EH (cell line): Measurements from ENCODE around the gene TACC2.

Experiments used
- DNase-seq: peaks from one replicate; pipeline ENCODE4 v3.0.0-alpha.2; 2015; ENCODE audit warnings: low read depth

The TACC2 gene

GRCh38 chr10:122295451-122295809 lies 306.5 kb downstream of the TACC2 start:
- DNase-seq: no peak

GRCh38 chr10:122296363-122297120 lies 307.6 kb downstream of the TACC2 start:
- DNase-seq: no peak

- DNase-seq: no peak
These were observed 308.6 kb downstream of the TACC2 start for GRCh38 chr10:122297583-122297982.

GRCh38 chr10:122298206-122298597 lies 309.2 kb downstream of the TACC2 start:
- no peak for DNase-seq

DNA sequence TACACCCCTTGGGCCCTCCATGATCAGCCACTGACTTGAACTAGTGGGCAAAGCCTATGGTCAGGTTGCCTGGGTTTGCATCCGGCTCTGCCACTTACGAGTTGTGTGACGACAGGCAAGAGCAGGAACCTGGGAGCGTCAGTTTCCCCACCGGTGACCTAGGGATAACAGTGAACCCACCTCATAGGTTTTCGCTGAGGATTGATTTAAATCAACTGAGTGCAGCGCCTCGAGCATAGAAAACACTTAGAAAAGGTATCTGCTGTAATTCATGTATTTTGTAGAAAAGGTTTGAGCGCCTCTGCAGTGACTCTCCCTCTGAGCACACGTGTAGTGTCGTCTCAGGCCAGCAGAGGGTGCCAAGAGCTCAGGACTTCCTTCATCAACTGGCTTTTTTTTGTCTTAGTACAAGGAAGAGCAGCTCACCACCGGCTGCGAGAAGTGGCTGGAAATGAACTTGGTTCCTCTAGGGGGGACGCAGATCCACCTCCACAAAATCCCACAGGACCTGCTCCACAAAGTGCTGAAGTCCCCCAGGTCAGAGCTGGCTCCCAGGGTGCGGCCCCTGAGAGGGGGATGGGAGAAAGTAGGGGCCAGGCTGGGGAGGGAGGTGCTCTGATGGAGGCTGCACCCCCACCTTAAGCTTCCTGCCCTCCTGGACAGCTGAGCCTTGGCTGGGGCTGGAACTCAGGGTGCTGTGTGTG lies 309.8 kb downstream of the TACC2 start:
- DNase-seq: peak; percentile 81

GRCh38 chr10:122299423-122300075 lies 310.6 kb downstream of the TACC2 start:
- DNase-seq: no peak

DNA sequence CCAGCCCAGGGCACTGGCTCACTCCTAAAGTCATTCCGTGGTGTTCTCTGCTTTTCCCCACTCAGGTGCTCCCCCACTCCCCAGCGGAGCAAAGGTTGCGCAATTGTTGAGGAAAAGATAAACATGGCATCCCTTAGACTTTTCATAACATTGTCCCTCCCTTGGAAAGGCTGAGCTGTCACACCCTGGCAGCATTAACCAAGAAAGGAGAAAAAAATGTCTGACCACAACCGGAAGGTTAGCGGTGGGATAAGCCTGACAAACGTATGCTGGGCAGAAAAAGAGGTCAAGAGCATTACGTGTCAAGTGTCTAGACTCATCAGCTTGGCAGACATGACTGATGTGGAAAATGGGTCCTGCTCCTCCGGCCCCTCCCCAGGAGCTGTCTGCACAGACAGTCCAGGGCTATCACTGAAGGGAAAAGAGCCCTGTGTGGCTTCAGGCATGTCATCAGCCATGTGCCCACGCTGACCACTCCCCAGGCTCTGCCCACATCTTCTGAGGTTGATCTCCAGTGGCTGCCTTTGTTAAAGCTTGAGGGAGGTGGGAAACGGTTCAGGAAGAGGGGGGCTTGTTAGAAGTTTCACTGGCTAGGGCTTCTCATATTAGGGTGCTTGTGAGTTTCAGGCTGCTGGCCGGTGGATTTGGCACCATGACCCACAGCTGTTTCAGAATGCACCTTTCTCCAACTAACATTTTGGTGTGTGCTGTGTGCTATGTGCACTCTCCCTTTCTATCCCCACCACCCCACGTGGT lies 312.3 kb downstream of the TACC2 start:
- DNase-seq: peak; percentile 81

DNA sequence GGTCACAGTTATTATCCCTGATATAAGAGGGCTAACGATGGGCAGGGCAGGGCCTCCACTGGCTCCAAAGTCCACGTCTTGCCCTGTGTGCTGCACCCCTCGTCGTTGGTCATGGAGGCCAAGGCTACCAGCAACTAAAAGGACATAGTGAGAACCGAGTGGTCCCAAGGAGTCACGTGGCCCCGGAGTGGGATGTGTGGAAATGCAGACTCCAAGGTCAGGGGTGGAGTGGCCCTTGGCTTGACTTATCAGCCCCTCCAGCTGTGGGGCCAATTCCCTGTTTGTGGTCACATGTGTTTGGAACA lies 312.8 kb downstream of the TACC2 start:
- no peak for DNase-seq

DNA sequence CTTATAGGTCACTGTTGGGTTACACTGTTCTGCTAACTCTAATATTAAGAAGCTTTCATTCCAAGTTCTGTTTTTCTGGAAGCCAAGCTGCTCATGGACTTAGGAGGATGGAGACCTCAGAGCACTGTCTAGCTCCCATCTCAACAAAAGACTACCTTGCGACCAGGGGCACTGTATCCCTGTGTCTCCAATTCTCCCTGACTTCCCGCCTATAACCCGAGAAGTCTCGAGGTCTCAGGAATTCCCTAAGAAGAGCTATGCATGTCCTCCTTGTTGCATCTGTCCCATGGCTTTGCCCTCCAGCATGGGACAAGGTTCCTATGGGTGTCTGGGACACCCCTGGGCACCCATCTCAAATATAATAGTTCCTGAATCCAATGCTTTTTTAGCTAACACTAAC lies 313.4 kb downstream of the TACC2 start:
- DNase-seq: no peak

DNA sequence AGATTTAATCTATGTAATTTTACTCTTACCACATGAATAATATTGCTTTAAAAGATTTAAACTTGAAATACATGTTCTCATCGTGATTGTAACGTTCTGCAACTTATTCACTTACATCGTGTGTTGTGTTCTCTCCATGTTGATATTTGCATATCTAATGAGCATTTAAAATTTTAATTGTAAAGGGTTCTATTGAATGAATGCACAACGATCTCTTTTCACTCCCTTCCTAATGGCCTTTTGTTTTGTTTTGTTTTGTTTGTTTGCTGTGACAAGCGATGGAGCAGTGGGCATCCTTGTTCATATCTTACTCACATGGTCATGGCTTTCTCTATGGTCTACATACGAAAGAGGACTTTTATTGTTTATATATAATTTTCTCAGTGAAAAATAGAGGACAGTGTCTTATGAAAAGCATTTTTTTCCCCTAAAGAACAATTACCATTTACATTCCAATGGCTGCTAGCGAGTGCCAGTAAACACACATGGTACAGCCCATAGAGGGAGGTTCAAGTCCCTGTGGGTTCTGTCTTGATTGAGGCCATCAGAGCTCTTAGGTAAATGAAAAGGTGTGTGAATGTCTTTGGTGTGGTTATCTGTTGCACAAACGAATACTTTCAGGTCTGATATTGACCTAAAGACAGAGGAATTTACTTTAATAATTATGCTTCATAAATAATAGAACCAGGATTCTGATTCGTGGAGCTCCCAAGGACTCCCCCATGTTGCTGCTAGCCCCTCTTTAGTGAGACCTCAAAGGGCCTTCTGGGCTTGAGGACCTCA lies 314.5 kb downstream of the TACC2 start:
- no peak for DNase-seq
